Hepatocyte (in vitro differentiated cells): ENCODE measurements around the gene MRPL57. TPM values are rescaled to one million over a fixed set of nuclear protein-coding genes. Genes with fewer than 3 reads are reported as not detected.
"Not testable (repeated sequence)": the region's sequence is repeated elsewhere in the genome, so short reads cannot be mapped to it uniquely, and the experiment has no call there.

Experiments used
- DNase-seq: peaks from one replicate; pipeline ENCODE4 v3.0.0-alpha.2; 2016; ENCODE audit warnings: low spot score
- H2AFZ ChIP-seq: fragments of 200-600 bp; sonication (generic); 2 replicates; pipeline ENCODE4 v1.6.0; 2016; ENCODE audit warnings: antibody characterized with exemption, mild to moderate bottlenecking
- H3K27ac ChIP-seq: fragments of 200-600 bp; sonication (generic); 2 replicates; pipeline ENCODE4 v1.5.1; 2016; ENCODE audit warnings: mild to moderate bottlenecking
- H3K27me3 ChIP-seq: fragments of 200-600 bp; sonication (generic); 2 replicates; pipeline ENCODE4 v1.6.1; 2016
- H3K36me3 ChIP-seq: fragments of 200-600 bp; sonication (generic); replicated peaks from 2 replicates; pipeline ENCODE4 v1.5.1; 2016; ENCODE audit warnings: low read depth; ENCODE audit not compliant: insufficient read depth
- H3K4me1 ChIP-seq: fragments of 200-600 bp; sonication (generic); 2 replicates; pipeline ENCODE4 v1.5.1; 2016; ENCODE audit warnings: mild to moderate bottlenecking, moderate library complexity; ENCODE audit not compliant: insufficient read depth
- H3K4me2 ChIP-seq: fragments of 200-600 bp; sonication (generic); 2 replicates; pipeline ENCODE4 v1.6.0; 2016
- H3K4me3 ChIP-seq: fragments of 200-600 bp; sonication (generic); 2 replicates; pipeline ENCODE4 v1.5.1; 2016; ENCODE audit warnings: mild to moderate bottlenecking
- H3K79me2 ChIP-seq: fragments of 200-600 bp; sonication (generic); 2 replicates; pipeline ENCODE4 v1.6.0; 2017; ENCODE audit warnings: mild to moderate bottlenecking
- H3K9me2 ChIP-seq: fragments of 200-600 bp; sonication (generic); replicated peaks from 2 replicates; pipeline ENCODE4 v1.6.0; 2017; ENCODE audit warnings: mild to moderate bottlenecking; ENCODE audit not compliant: insufficient read depth
- H3K9me3 ChIP-seq: fragments of 200-600 bp; sonication (generic); 2 replicates; pipeline ENCODE4 v1.5.1; 2016; ENCODE audit warnings: low read depth, mild to moderate bottlenecking
- H4K20me1 ChIP-seq: fragments of 200-600 bp; sonication (generic); 2 replicates; pipeline ENCODE4 v1.6.0; 2016; ENCODE audit warnings: mild to moderate bottlenecking; ENCODE audit not compliant: insufficient read depth, poor library complexity, severe bottlenecking
- EZH2 ChIP-seq: fragments of 200-600 bp; sonication (generic); IDR thresholded peaks from 2 replicates; pipeline ENCODE4 v1.6.1; 2016; ENCODE audit warnings: antibody characterized with exemption, mild to moderate bottlenecking, borderline replicate concordance
- EZH2phosphoT487 ChIP-seq: fragments of 200-600 bp; sonication (generic); IDR thresholded peaks from one replicate; pipeline ENCODE4 v1.6.1; 2018; ENCODE audit warnings: antibody characterized with exemption, mild to moderate bottlenecking, low read depth, moderate library complexity; ENCODE audit not compliant: unreplicated experiment, severe bottlenecking
- WGBS: methylation state at CpG from one replicate; pipeline ENCODE4 v1.1.6; 2016; ENCODE audit warnings: low lambda C conversion rate; ENCODE audit errors: missing lambda C conversion rate; 5-methylcytosine and 5-hydroxymethylcytosine counted together
- polyA plus RNA-seq: library from polyadenylated mRNA; unstranded; fragments of >200 nt; fragmentation: Nextera tagmentation; extraction: Ambion mirVana; gene quantifications from 2 replicates; pipeline ENCODE4 v1.2.1, GENCODE V29; 2016
- total RNA-seq: library from RNA; depleted of rRNA; stranded (reverse); fragments of >200 nt; gene quantifications from 2 replicates; pipeline ENCODE4 v1.2.3, GENCODE V29; 2014
- TF ChIP-seq, protein P1 (sequence below): fragments of 200-600 bp; sonication (generic); IDR thresholded peaks from 2 replicates; pipeline ENCODE4 v1.5.1; 2016; ENCODE audit warnings: antibody characterized with exemption, mild to moderate bottlenecking; ENCODE audit not compliant: poor library complexity

MRPL57 gene
- total and polyA plus RNA-seq, 2 experiments from 2014 or later: 25.1 to 57.1 TPM

DNA sequence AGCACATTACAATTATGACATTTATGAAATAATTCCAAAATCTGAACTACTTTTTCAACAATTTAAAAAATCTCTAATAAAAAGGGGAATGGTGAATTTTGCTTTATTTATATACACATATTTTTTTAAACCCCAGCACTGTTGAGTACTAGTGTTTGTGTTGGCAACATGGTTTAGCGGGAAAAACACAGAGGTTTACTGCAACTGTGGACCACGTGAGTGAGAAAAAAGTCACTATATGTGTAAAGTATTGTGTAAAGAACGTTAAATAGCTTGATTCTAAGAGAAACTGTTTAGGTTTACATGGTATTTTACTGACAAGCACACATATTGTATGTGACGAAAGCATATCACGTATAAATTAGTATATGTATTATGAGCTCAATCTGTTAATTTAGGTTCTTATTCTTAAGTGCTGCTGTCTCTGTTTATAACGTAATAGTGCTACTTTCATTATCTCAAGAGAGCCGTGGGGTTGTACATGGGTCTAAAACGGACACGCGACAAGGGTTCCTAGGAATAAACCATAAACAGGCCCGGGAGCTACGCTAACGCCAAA, 723 bp upstream of the MRPL57 start:
- Histone ChIP-seq H3K4me3 (peak overlapping the region; percentile 68), H3K9me2 (no peaks in the 10 kb centered on the region), H3K79me2 (peaks cover 39% of the 10 kb centered on the region), H3K9me3 (no peaks in the 10 kb centered on the region), H2AFZ (peak overlapping the region; percentile 84), H3K36me3 (no peaks in the 10 kb centered on the region), H3K4me2 (peak overlapping the region; percentile 78), H3K27me3 (no peaks in the 10 kb centered on the region), H3K27ac (peak overlapping the region; percentile 46), H3K4me1 (peaks cover 11% of the 10 kb centered on the region), H4K20me1 (no peaks in the 10 kb centered on the region)
- TF ChIP-seq EZH2phosphoT487 (no peak), EZH2 (no peak)
- TF ChIP-seq, protein P1, sequence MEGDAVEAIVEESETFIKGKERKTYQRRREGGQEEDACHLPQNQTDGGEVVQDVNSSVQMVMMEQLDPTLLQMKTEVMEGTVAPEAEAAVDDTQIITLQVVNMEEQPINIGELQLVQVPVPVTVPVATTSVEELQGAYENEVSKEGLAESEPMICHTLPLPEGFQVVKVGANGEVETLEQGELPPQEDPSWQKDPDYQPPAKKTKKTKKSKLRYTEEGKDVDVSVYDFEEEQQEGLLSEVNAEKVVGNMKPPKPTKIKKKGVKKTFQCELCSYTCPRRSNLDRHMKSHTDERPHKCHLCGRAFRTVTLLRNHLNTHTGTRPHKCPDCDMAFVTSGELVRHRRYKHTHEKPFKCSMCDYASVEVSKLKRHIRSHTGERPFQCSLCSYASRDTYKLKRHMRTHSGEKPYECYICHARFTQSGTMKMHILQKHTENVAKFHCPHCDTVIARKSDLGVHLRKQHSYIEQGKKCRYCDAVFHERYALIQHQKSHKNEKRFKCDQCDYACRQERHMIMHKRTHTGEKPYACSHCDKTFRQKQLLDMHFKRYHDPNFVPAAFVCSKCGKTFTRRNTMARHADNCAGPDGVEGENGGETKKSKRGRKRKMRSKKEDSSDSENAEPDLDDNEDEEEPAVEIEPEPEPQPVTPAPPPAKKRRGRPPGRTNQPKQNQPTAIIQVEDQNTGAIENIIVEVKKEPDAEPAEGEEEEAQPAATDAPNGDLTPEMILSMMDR: no peak
- DNase-seq: no peak
- 4% methylated on average over 13 of the region's 13 CpGs for WGBS

- peak overlapping the region; percentile 77 for H2AFZ ChIP-seq
These were observed 475 bp downstream of the MRPL57 start for GRCh38 chr13:21176982-21177284.

GRCh38 chr13:21181671-21182070, 5.2 kb downstream of the MRPL57 start:
- no peak overlapping the region for H2AFZ ChIP-seq
- H3K9me2 ChIP-seq: no peaks in the 10 kb centered on the region
- peaks cover 24% of the 10 kb centered on the region for H3K79me2 ChIP-seq
- H3K4me3 ChIP-seq: no peak overlapping the region
- H3K9me3 ChIP-seq: no peaks in the 10 kb centered on the region
- TF ChIP-seq EZH2 (no peak), EZH2phosphoT487 (no peak)
- TF ChIP-seq, protein P1: no peak
- WGBS: 88% methylated on average over 2 of the region's 2 CpGs
- no peaks in the 10 kb centered on the region for H3K27me3 ChIP-seq
- no peak overlapping the region for H3K4me2 ChIP-seq
- H4K20me1 ChIP-seq: no peaks in the 10 kb centered on the region
- no peak for DNase-seq
- H3K27ac ChIP-seq: no peak overlapping the region
- H3K4me1 ChIP-seq: peaks cover 11% of the 10 kb centered on the region
- no peaks in the 10 kb centered on the region for H3K36me3 ChIP-seq

More at GRCh38 chr13:21176982-21177284, 475 bp downstream of the MRPL57 start:
- Histone ChIP-seq H4K20me1 (no peaks in the 10 kb centered on the region), H3K4me2 (peak overlapping the region; percentile 82), H3K79me2 (peaks cover 39% of the 10 kb centered on the region), H3K27me3 (no peaks in the 10 kb centered on the region), H3K9me3 (no peaks in the 10 kb centered on the region), H3K4me1 (peaks cover 11% of the 10 kb centered on the region), H3K36me3 (no peaks in the 10 kb centered on the region), H3K4me3 (peak overlapping the region; percentile 54), H3K9me2 (no peaks in the 10 kb centered on the region), H3K27ac (peak overlapping the region; percentile 97)
- TF ChIP-seq EZH2 (no peak), EZH2phosphoT487 (no peak)
- TF ChIP-seq, protein P1: no peak
- DNase-seq: no peak
- 0% methylated on average over 26 of the region's 26 CpGs for WGBS

DNA sequence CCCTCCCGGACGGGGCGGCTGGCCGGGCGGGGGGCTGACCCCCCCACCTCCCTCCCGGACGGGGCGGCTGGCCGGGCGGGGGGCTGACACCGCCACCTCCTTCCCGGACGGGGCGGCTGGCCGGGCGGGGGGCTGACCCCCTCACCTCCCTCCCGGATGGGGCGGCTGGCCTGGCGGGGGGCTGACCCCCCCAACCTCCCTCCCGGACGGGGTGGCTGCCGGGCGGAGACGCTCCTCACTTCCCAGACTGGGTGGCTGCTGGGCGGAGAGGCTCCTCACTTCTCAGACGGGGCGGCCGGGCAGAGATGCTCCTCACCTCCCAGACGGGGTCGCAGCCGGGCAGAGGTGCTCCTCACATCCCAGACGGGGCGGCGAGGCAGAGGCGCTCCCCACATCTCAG, 10.0 kb downstream of the MRPL57 start:
- H3K36me3 ChIP-seq, H3K4me3 ChIP-seq, H3K4me1 ChIP-seq, H3K27ac ChIP-seq, H3K79me2 ChIP-seq, H2AFZ ChIP-seq, H3K9me2 ChIP-seq, DNase-seq, H3K9me3 ChIP-seq, H4K20me1 ChIP-seq, H3K4me2 ChIP-seq, H3K27me3 ChIP-seq: not testable (repeated sequence)
- 100% methylated on average over 6 of the region's 35 CpGs for WGBS

DNA sequence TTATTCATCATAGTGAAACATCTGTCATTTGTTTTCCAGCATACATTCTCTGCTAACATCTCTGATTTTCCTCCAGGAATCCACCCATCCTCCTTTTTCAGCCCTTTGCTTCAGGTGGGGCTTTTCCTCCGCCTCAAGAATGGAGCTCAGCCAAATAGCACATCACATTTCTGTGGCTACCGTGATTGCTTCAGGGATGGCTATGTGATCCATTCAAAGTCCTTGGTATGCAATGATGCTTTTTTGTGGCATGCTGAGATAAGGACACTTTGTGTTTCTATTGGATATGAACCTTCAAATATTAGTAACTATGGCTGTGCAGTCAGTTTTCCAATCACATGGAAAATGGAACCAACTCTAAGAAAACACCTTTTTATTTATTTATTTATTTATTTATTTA, 18.3 kb downstream of the MRPL57 start:
- WGBS: 71% methylated on average over 2 of the region's 2 CpGs

GRCh38 chr13:21197606-21198225, 21.3 kb downstream of the MRPL57 start:
- H3K27me3 ChIP-seq, H3K9me3 ChIP-seq, H3K79me2 ChIP-seq, H3K27ac ChIP-seq, DNase-seq, H3K4me1 ChIP-seq, H4K20me1 ChIP-seq, H3K36me3 ChIP-seq, H3K4me3 ChIP-seq, H3K4me2 ChIP-seq, H3K9me2 ChIP-seq, H2AFZ ChIP-seq: not testable (repeated sequence)
- WGBS: 92% methylated on average over 8 of the region's 9 CpGs

More for the DNA sequence above, 18.3 kb downstream of the MRPL57 start:
- H2AFZ ChIP-seq, H3K9me2 ChIP-seq, DNase-seq, H4K20me1 ChIP-seq, H3K79me2 ChIP-seq, H3K27me3 ChIP-seq, H3K4me2 ChIP-seq, H3K4me1 ChIP-seq, H3K9me3 ChIP-seq, H3K4me3 ChIP-seq, H3K36me3 ChIP-seq, H3K27ac ChIP-seq: not testable (repeated sequence)
